B cell (primary cell): ENCODE measurements around the gene ZC3HAV1. TPM values are rescaled to one million over a fixed set of nuclear protein-coding genes. Genes with fewer than 3 reads are reported as not detected.
"Not testable (repeated sequence)": the region's sequence is repeated elsewhere in the genome, so short reads cannot be mapped to it uniquely, and the experiment has no call there.

Experiments used
- ATAC-seq: fragments of 200-7000 bp; cut with Tn5 transposase; one replicate; pipeline ENCODE4 v1.10.0; 2021; ENCODE audit warnings: low read depth, mild to moderate bottlenecking, moderate number of reproducible peaks, moderate library complexity
- CTCF ChIA-PET: fragments of 350-600 bp; sonication (Branson Sonifier 250); formaldehyde crosslinking; loops from one replicate; lab custom pipeline; 2021; ENCODE audit warnings: antibody characterized with exemption, inconsistent platforms; lab: Charles Lee
- POLR2A ChIA-PET: fragments of 350-600 bp; sonication (Branson Sonifier 250); formaldehyde crosslinking; loops from one replicate; lab custom pipeline; 2021; ENCODE audit warnings: antibody characterized with exemption; lab: Charles Lee
- DNase-seq: peaks from one replicate; pipeline ENCODE4 v3.0.0; 2013
- H2AFZ ChIP-seq: 2 replicates; pipeline ENCODE4 v1.6.1; 2012; ENCODE audit warnings: mild to moderate bottlenecking, low read depth, low read length; ENCODE audit not compliant: insufficient read depth, poor library complexity, severe bottlenecking
- H3K27ac ChIP-seq, 2 donors: 1 replicate in 1 of 2; 2 replicates in 1 of 2; pipeline ENCODE4 v1.5.1; 2012 to 2013; ENCODE audit warnings: low read length in 2 of 2, mild to moderate bottlenecking in 2 of 2, moderate library complexity in 1 of 2
- H3K27me3 ChIP-seq, 4 experiments: fragments of 200-600 bp in 1 of 4; sonication (generic) in 1 of 4; replicated peaks in 1 of 4; 1 replicate in 2 of 4; 2 replicates in 2 of 4; pipeline versions ENCODE4 v1.6.1 to v1.7.0; 2013 to 2016; ENCODE audit warnings: low read length in 3 of 4, mild to moderate bottlenecking in 2 of 4, mixed read lengths in 1 of 4, moderate library complexity in 1 of 4; ENCODE audit not compliant: insufficient read depth in 4 of 4, control insufficient read depth in 3 of 4; ENCODE audit errors: control extremely low read depth in 1 of 4
- H3K36me3 ChIP-seq, 2 experiments: replicated peaks in 1 of 2; 1 replicate in 1 of 2; 2 replicates in 1 of 2; pipeline versions ENCODE4 v1.6.1 to v1.7.1; 2013; ENCODE audit warnings: low read length in 1 of 2; ENCODE audit not compliant: insufficient read depth in 2 of 2, control insufficient read depth in 1 of 2; ENCODE audit errors: control extremely low read depth in 1 of 2, extremely low read depth in 1 of 2
- H3K4me1 ChIP-seq, 2 donors: fragments of 200-600 bp in 1 of 2; sonication (generic) in 1 of 2; 1 replicate in 1 of 2; 2 replicates in 1 of 2; pipeline versions ENCODE4 v1.5.1 to v1.6.1; 2013 to 2017; ENCODE audit warnings: low read length in 2 of 2; ENCODE audit not compliant: control insufficient read depth in 2 of 2, insufficient read depth in 2 of 2
- H3K4me2 ChIP-seq: replicated peaks from 2 replicates; pipeline ENCODE3; 2012; ENCODE audit warnings: mild to moderate bottlenecking, low read depth, low read length; ENCODE audit not compliant: poor library complexity, severe bottlenecking
- H3K4me3 ChIP-seq, 5 experiments: fragments of 200-600 bp in 1 of 5; sonication (generic) in 1 of 5; 1 replicate in 3 of 5; 2 replicates in 2 of 5; pipeline versions ENCODE4 v1.5.1 to v1.7.0; 2011 to 2016; ENCODE audit warnings: low read length in 4 of 5, mild to moderate bottlenecking in 4 of 5, low read depth in 2 of 5, control low read depth in 1 of 5, moderate library complexity in 1 of 5; ENCODE audit not compliant: insufficient read depth in 1 of 5; ENCODE audit errors: control extremely low read depth in 1 of 5, extremely low read depth in 1 of 5
- H3K79me2 ChIP-seq: fragments of 200-600 bp; sonication (generic); one replicate; pipeline ENCODE4 v1.6.0; 2016; ENCODE audit warnings: low read length; ENCODE audit not compliant: control insufficient read depth, insufficient read depth
- H3K9ac ChIP-seq: fragments of 200-600 bp; sonication (generic); 2 replicates; pipeline ENCODE4 v1.6.1; 2017; ENCODE audit warnings: mild to moderate bottlenecking, low read length, moderate library complexity
- H3K9me3 ChIP-seq, 3 donors: one replicate each; pipeline versions ENCODE4 v1.6.1 to v1.7.1; 2013; ENCODE audit warnings: low read length in 2 of 3; ENCODE audit not compliant: control insufficient read depth in 2 of 3, insufficient read depth in 1 of 3; ENCODE audit errors: control extremely low read depth in 1 of 3
- H4K20me1 ChIP-seq: 2 replicates; pipeline ENCODE4 v1.6.0; 2012; ENCODE audit warnings: mild to moderate bottlenecking, low read length; ENCODE audit not compliant: insufficient read depth, control insufficient read depth, poor library complexity, severe bottlenecking
- H3K27ac Mint-ChIP-seq: one replicate; pipeline ENCODE4 v1.8.0; 2021; ENCODE audit warnings: mixed read lengths
- H3K27me3 Mint-ChIP-seq: one replicate; pipeline ENCODE4 v1.8.0; 2021; ENCODE audit warnings: mixed read lengths
- H3K4me1 Mint-ChIP-seq: one replicate; pipeline ENCODE4 v1.8.0; 2021; ENCODE audit warnings: mixed read lengths
- H3K4me3 Mint-ChIP-seq: one replicate; pipeline ENCODE4 v1.8.0; 2021; ENCODE audit warnings: mixed read lengths
- H3K9me3 Mint-ChIP-seq: one replicate; pipeline ENCODE4 v1.8.0; 2022; ENCODE audit warnings: mixed read lengths; ENCODE audit not compliant: insufficient read depth
- WGBS: methylation state at CpG from one replicate; pipeline ENCODE4 v1.1.5; 2013; ENCODE audit warnings: missing lambda C conversion rate; ENCODE audit not compliant: insufficient coverage; 5-methylcytosine and 5-hydroxymethylcytosine counted together
- intact Hi-C: fragments of 100-400 bp; cut with micrococcal nuclease; formaldehyde crosslinking; loops from one replicate; pipeline ENCODE4 v1.10.0; 2022
- polyA plus RNA-seq: library from polyadenylated mRNA; depleted of rRNA; stranded (reverse); fragments of >200 nt; gene quantifications from 2 replicates; pipeline ENCODE4 v1.2.3, GENCODE V29; 2012
- total RNA-seq, 2 donors: library from RNA; stranded (reverse); fragments of 120-200 nt in 1 of 2; gene quantifications; 1 replicate in 1 of 2; 2 replicates in 1 of 2; pipeline versions ENCODE4 v1.2.3 to v1.2.4, GENCODE V29; 2013 to 2022
- TF ChIP-seq, protein P1 (sequence below): fragments of 200-600 bp; IDR thresholded peaks from one replicate; pipeline ENCODE4 v1.8.0; 2022; ENCODE audit warnings: antibody characterized with exemption, mild to moderate bottlenecking

The ZC3HAV1 gene
- total and polyA plus RNA-seq, 2 donors (not counting 1 experiment from before 2014, with no cell fraction given) = 45.9 to 101 TPM

DNA sequence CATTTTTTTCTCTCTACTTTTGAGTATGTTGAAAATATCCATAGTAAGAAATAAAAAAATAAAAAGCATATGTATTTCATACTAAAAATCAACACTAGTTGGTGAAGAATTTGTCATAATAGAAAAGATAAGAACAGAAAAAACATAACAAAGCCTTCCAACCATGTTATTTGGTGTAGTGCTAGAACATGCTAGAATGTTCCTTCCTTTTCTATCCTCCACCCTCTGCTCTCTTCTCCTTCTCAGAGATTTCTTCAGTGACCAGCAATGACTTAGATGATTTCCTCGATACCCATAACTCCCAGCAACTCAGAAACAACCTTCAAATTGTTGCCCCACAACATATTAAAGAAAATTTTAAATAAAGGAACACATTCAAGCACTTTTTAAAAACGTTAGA lies 2.6 kb downstream of the ZC3HAV1 start:
- ATAC-seq (no peak), DNase-seq (no peak)
- Histone ChIP-seq H3K27me3 (no peaks in the 10 kb centered on the region), H3K9me3 (peaks cover 0 to 3% (median 0%) of the 10 kb centered on the region in 3 donors), H2AFZ (no peak overlapping the region), H3K4me2 (peak overlapping the region; percentile 76), H3K4me3 (peak overlapping the region; percentile 85 to 98 (median 95)), H3K36me3 (peaks cover 0 to 1% of the 10 kb centered on the region in 2 experiments), H3K9ac (peak overlapping the region; percentile 95), H3K4me1 (peaks cover 32 to 44% of the 10 kb centered on the region in 2 donors), H4K20me1 (peaks cover 42% of the 10 kb centered on the region), H3K79me2 (peaks cover 96% of the 10 kb centered on the region), H3K27ac (peak overlapping the region; percentile 90 to 96)
- TF ChIP-seq, protein P1, sequence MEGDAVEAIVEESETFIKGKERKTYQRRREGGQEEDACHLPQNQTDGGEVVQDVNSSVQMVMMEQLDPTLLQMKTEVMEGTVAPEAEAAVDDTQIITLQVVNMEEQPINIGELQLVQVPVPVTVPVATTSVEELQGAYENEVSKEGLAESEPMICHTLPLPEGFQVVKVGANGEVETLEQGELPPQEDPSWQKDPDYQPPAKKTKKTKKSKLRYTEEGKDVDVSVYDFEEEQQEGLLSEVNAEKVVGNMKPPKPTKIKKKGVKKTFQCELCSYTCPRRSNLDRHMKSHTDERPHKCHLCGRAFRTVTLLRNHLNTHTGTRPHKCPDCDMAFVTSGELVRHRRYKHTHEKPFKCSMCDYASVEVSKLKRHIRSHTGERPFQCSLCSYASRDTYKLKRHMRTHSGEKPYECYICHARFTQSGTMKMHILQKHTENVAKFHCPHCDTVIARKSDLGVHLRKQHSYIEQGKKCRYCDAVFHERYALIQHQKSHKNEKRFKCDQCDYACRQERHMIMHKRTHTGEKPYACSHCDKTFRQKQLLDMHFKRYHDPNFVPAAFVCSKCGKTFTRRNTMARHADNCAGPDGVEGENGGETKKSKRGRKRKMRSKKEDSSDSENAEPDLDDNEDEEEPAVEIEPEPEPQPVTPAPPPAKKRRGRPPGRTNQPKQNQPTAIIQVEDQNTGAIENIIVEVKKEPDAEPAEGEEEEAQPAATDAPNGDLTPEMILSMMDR = no peak
- WGBS = no CpG with 5 or more reads among the region's 2 CpGs
- Mint-ChIP-seq H3K4me1 (peaks cover 48% of the 10 kb centered on the region), H3K4me3 (peak overlapping the region; percentile 88), H3K27ac (peak overlapping the region; percentile 99), H3K27me3 (no peaks in the 10 kb centered on the region), H3K9me3 (no peaks in the 10 kb centered on the region)
- POLR2A ChIA-PET = no interaction called here
- CTCF ChIA-PET = interaction anchor here (1.4 to 2.6 kb wide), 3 partner anchors 10 to 32 kb away, joined by 3 to 13 read pairs (median 6); no protein-coding TSS in a partner anchor
- intact Hi-C loops = no loop called here

DNA sequence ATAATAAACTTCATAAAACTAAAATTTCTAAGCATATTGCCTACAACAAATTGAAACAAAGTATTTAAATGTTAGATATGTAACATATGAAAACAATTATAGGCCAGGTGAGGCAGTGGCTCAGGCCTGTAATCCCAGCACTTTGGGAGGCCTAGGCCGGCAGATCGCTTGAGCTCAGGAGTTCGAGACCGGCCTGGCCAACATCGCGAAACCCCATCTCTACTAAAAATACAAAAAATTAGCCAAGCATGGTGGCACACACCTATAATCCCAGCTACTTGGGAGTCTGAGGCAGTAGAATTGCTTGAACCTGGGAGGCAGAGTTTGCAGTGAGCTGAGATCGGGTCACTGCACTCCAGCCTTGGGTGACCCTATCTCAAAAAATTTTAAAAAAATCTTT lies 3.3 kb downstream of the ZC3HAV1 start:
- Histone ChIP-seq H3K27ac (peak overlapping the region; percentile 90 to 96), H4K20me1 (peaks cover 44% of the 10 kb centered on the region), H3K4me2 (peak overlapping the region; percentile 76), H3K9ac (peak overlapping the region; percentile 95), H3K4me1 (peaks cover 34 to 46% of the 10 kb centered on the region in 2 donors), H3K79me2 (peaks cover 95% of the 10 kb centered on the region), H3K4me3 (peak overlapping the region; percentile 18 to 98 (median 95))
- H3K27me3 ChIP-seq, H3K36me3 ChIP-seq, DNase-seq, ATAC-seq, intact Hi-C loops, H2AFZ ChIP-seq, H3K27me3 Mint-ChIP-seq, H3K9me3 Mint-ChIP-seq, H3K9me3 ChIP-seq: not testable (repeated sequence)
- 0% methylated on average over 6 of the region's 7 CpGs for WGBS
- Mint-ChIP-seq H3K4me1 (peaks cover 50% of the 10 kb centered on the region), H3K4me3 (peak overlapping the region; percentile 90), H3K27ac (peak overlapping the region; percentile 89)
- ChIA-PET CTCF (interaction anchor here (1.4 to 2.6 kb wide), 2 partner anchors 11 to 31 kb away, joined by 6 to 13 read pairs; no protein-coding TSS in a partner anchor), POLR2A (interaction anchor here (0.7 kb wide), 1 partner anchor 1419 kb away, joined by 3 read pairs; no protein-coding TSS in a partner anchor)
